ENCODE results near the gene SNAP25.

Gene SNAP25

DNA sequence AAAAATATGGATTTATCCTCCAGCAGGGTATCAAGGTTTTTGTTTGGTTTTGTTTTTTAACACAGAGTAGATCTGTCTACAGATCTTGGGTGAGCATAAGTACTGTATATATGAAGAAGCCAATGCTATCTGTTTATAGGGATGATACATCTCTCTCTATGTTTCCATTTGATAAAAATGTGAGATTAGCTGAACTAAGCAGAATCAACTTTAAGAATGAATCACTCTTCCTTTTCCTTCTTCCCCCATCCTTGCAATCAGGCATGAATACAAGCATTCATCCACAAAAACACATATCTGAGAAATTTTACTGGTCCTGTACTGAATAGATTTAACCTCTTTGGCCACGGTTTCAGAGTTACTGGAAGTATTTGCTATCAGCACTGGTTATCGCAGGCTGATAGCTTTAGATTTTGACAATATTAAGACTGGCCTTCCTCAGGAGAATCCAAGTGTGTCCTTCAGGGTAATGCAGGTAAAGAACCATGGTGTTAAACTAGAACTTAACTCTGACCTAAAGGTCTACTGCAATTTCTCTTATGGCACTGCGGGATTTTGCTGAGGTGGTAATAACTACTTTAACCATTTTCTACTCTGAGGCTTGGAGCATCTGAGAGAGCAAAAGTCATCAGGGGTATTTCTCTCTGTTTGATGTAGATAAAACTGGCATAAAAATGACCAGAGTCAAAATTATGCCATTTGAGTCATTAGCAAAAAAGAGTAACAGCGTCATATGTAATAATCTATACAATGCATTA lies 1.5 kb downstream of the SNAP25 start:
- no peaks in the 10 kb centered on the region for H3K9me3 ChIP-seq (ENCODE audit: control insufficient read depth, insufficient read depth, low read length)
- no peaks in the 10 kb centered on the region for H3K79me2 ChIP-seq (ENCODE audit: control insufficient read depth, low read length)
- no peaks in the 10 kb centered on the region for H3K4me1 ChIP-seq (ENCODE audit: control insufficient read depth, low read length)
- H3K9me2 ChIP-seq (replicated peaks; ENCODE audit: control insufficient read depth, low read length) = no peaks in the 10 kb centered on the region
- H3K4me3 ChIP-seq (ENCODE audit: low read length) = no peak overlapping the region
- H3K27ac ChIP-seq (ENCODE audit: low read depth, low read length) = no peak overlapping the region
- H3K36me3 ChIP-seq (ENCODE audit: control insufficient read depth, low read length) = no peaks in the 10 kb centered on the region
- TF ChIP-seq, protein P1, sequence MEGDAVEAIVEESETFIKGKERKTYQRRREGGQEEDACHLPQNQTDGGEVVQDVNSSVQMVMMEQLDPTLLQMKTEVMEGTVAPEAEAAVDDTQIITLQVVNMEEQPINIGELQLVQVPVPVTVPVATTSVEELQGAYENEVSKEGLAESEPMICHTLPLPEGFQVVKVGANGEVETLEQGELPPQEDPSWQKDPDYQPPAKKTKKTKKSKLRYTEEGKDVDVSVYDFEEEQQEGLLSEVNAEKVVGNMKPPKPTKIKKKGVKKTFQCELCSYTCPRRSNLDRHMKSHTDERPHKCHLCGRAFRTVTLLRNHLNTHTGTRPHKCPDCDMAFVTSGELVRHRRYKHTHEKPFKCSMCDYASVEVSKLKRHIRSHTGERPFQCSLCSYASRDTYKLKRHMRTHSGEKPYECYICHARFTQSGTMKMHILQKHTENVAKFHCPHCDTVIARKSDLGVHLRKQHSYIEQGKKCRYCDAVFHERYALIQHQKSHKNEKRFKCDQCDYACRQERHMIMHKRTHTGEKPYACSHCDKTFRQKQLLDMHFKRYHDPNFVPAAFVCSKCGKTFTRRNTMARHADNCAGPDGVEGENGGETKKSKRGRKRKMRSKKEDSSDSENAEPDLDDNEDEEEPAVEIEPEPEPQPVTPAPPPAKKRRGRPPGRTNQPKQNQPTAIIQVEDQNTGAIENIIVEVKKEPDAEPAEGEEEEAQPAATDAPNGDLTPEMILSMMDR (IDR thresholded peaks at IDR 0.05; ENCODE audit: low read depth, low read length, poor library complexity, severe bottlenecking) = no peak
- TF ChIP-seq EZH2phosphoT487 (IDR thresholded peaks at IDR 0.05; ENCODE audit: borderline replicate concordance, low read length) = no peak
- H3K4me2 ChIP-seq (ENCODE audit: low read length) = no peak overlapping the region
- H4K20me1 ChIP-seq (ENCODE audit: control insufficient read depth, insufficient read depth, low read depth, low read length) = no peaks in the 10 kb centered on the region
- H3F3A ChIP-seq (ENCODE audit: control insufficient read depth, insufficient read depth) = no peaks in the 10 kb centered on the region
- no peaks in the 10 kb centered on the region for H3K27me3 ChIP-seq (ENCODE audit: control insufficient read depth, low read length)

DNA sequence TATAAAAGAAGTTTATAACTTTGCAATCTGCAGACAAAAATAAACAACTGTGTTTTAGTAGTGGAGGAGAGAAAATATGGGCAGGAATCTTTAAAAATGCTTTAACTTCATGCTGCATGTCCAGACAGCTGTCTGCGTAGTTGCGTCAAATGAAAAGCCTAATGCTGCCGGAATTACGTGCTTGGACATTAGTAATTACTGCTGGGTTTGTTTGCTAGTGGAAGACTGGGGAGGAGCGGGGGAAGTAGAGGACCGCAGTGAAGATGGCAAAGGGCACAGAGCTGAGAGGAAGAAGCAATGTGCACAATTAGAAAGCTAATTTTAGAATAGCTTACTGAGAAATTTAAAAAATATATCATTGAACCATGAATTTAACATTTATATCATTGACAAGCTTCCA lies 2.4 kb downstream of the SNAP25 start:
- no peaks in the 10 kb centered on the region for H3K36me3 ChIP-seq (ENCODE audit: control insufficient read depth, low read length)
- no peaks in the 10 kb centered on the region for H3K9me2 ChIP-seq (replicated peaks; ENCODE audit: control insufficient read depth, low read length)
- H3K4me2 ChIP-seq (ENCODE audit: low read length) = no peak overlapping the region
- no peaks in the 10 kb centered on the region for H3F3A ChIP-seq (ENCODE audit: control insufficient read depth, insufficient read depth)
- no peaks in the 10 kb centered on the region for H3K9me3 ChIP-seq (ENCODE audit: control insufficient read depth, insufficient read depth, low read length)
- no peaks in the 10 kb centered on the region for H3K27me3 ChIP-seq (ENCODE audit: control insufficient read depth, low read length)
- no peaks in the 10 kb centered on the region for H3K4me1 ChIP-seq (ENCODE audit: control insufficient read depth, low read length)
- no peak overlapping the region for H3K27ac ChIP-seq (ENCODE audit: low read depth, low read length)
- TF ChIP-seq, protein P1 (IDR thresholded peaks at IDR 0.05; ENCODE audit: low read depth, low read length, poor library complexity, severe bottlenecking) = no peak
- no peak for TF ChIP-seq EZH2phosphoT487 (IDR thresholded peaks at IDR 0.05; ENCODE audit: borderline replicate concordance, low read length)
- H4K20me1 ChIP-seq (ENCODE audit: control insufficient read depth, insufficient read depth, low read depth, low read length) = no peaks in the 10 kb centered on the region
- H3K79me2 ChIP-seq (ENCODE audit: control insufficient read depth, low read length) = no peaks in the 10 kb centered on the region
- no peak overlapping the region for H3K4me3 ChIP-seq (ENCODE audit: low read length)

DNA sequence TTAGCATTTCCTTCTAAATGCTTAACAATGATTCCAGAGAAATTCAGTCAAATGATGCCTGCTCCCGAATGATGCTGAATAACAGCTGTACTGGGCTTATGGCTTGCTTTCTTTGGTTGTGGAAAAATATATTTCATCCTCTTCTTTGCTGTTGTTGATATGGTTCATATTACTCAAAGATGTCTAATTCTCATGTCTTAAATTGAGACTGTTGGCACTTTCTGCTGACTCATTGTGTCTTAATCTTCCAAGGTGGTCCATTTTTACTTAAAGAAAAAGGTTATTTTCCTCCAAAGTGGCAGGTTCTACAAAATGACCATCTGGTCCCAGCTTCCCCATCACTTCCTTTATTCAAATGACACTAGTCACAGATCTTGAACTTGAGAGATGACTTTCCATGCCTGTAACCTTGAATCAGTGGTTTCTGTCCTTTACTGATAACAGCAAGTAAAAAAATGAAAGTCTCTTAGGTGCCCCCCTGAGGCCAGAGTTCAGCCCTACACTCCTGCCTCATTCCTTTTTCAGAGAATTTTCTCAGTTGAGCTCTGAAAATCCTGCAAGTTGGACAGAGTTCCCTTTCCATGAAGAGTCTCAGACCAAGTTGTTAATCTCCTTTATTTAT lies 6.9 kb downstream of the SNAP25 start:
- TF ChIP-seq, protein P1 (IDR thresholded peaks at IDR 0.05; ENCODE audit: low read depth, low read length, poor library complexity, severe bottlenecking) = peak; percentile 42
- TF ChIP-seq EZH2phosphoT487 (IDR thresholded peaks at IDR 0.05; ENCODE audit: borderline replicate concordance, low read length) = no peak
- Histone ChIP-seq H3K9me2 (replicated peaks; ENCODE audit: control insufficient read depth, low read length) (no peaks in the 10 kb centered on the region), H3K27ac (ENCODE audit: low read depth, low read length) (no peak overlapping the region), H3K4me2 (ENCODE audit: low read length) (no peak overlapping the region), H3F3A (ENCODE audit: control insufficient read depth, insufficient read depth) (no peaks in the 10 kb centered on the region), H3K79me2 (ENCODE audit: control insufficient read depth, low read length) (no peaks in the 10 kb centered on the region), H3K4me1 (ENCODE audit: control insufficient read depth, low read length) (no peaks in the 10 kb centered on the region), H3K27me3 (ENCODE audit: control insufficient read depth, low read length) (no peaks in the 10 kb centered on the region), H3K4me3 (ENCODE audit: low read length) (no peak overlapping the region), H4K20me1 (ENCODE audit: control insufficient read depth, insufficient read depth, low read depth, low read length) (no peaks in the 10 kb centered on the region), H3K36me3 (ENCODE audit: control insufficient read depth, low read length) (no peaks in the 10 kb centered on the region), H3K9me3 (ENCODE audit: control insufficient read depth, insufficient read depth, low read length) (no peaks in the 10 kb centered on the region)
